ENCODE data around the gene COMMD9. TPM values are rescaled to one million over a fixed set of nuclear protein-coding genes. Genes with fewer than 3 reads are reported as not detected.

The COMMD9 gene
- total and polyA plus RNA-seq, 2 donors (not counting 1 experiment from before 2014, with no cell fraction given), result 41.3 to 47.4 TPM

DNA sequence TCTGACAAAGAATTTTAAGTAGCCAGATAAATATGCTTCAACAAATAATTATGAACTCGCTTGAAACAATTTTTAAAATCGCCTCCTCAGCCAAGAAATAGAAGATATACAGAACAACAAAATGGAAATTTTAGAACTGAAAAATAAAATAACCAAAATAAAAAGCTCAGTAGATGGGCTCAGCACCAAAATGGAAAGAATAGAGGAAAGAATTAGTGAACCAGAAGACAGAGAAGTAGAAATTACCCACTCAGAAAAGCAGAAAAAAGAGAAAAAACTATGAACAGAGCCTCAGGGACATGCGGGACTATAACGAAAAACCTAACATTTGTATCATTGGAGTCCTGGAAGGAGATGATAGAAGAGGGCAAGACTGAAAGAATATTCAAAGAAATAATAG is 7.4 kb downstream of the COMMD9 start:
- intact Hi-C loops (cut with micrococcal nuclease), result no loop called here
- Histone ChIP-seq H4K20me1 (ENCODE audit: control insufficient read depth, insufficient read depth, low read length, poor library complexity, severe bottlenecking) (peaks cover 35% of the 10 kb centered on the region), H3K4me1 (ENCODE audit: control insufficient read depth in 2 of 2, insufficient read depth in 2 of 2, low read length in 2 of 2) (no peaks in the 10 kb centered on the region), H3K27me3 (replicated peaks in 1 of 4; ENCODE audit: control extremely low read depth in 1 of 4, control insufficient read depth in 3 of 4, insufficient read depth in 4 of 4, low read length in 3 of 4) (no peaks in the 10 kb centered on the region), H3K4me2 (replicated peaks; ENCODE audit: low read depth, low read length, poor library complexity, severe bottlenecking) (no peak overlapping the region), H3K9me3 (ENCODE audit: control extremely low read depth in 1 of 3, control insufficient read depth in 2 of 3, insufficient read depth in 1 of 3, low read length in 2 of 3) (peaks cover 0 to 7% (median 6%) of the 10 kb centered on the region in 3 donors), H3K9ac (ENCODE audit: low read length) (no peak overlapping the region), H3K4me3 (ENCODE audit: control extremely low read depth in 1 of 5, extremely low read depth in 1 of 5, insufficient read depth in 1 of 5, low read depth in 2 of 5, low read length in 4 of 5) (no peak overlapping the region), H2AFZ (ENCODE audit: insufficient read depth, low read depth, low read length, poor library complexity, severe bottlenecking) (no peak overlapping the region), H3K27ac (ENCODE audit: low read length in 2 of 2) (no peak overlapping the region), H3K36me3 (replicated peaks in 1 of 2; ENCODE audit: control extremely low read depth in 1 of 2, control insufficient read depth in 1 of 2, extremely low read depth in 1 of 2, insufficient read depth in 2 of 2, low read length in 1 of 2) (peaks cover 4 to 26% of the 10 kb centered on the region in 2 experiments), H3K79me2 (ENCODE audit: control insufficient read depth, insufficient read depth, low read length) (peaks cover 63% of the 10 kb centered on the region)
- Mint-ChIP-seq H3K4me3 (no peak overlapping the region), H3K27ac (no peak overlapping the region), H3K27me3 (no peaks in the 10 kb centered on the region), H3K4me1 (peaks cover 13% of the 10 kb centered on the region), H3K9me3 (ENCODE audit: insufficient read depth) (peaks cover 6% of the 10 kb centered on the region)
- whole genome bisulfite sequencing (ENCODE audit: insufficient coverage), result no CpG with 5 or more reads among the region's 4 CpGs
- POLR2A ChIA-PET, result no interaction called here
- CTCF ChIA-PET, result interaction anchor here (1.4 kb wide), 2 partner anchors 10 to 12 kb away, joined by 3 to 5 read pairs; no protein-coding TSS in a partner anchor
- TF ChIP-seq EZH2 (IDR thresholded peaks at IDR 0.05; ENCODE audit: borderline replicate concordance, insufficient read depth, low read depth, low read length, poor library complexity, severe bottlenecking), result no peak
- TF ChIP-seq, protein P1, sequence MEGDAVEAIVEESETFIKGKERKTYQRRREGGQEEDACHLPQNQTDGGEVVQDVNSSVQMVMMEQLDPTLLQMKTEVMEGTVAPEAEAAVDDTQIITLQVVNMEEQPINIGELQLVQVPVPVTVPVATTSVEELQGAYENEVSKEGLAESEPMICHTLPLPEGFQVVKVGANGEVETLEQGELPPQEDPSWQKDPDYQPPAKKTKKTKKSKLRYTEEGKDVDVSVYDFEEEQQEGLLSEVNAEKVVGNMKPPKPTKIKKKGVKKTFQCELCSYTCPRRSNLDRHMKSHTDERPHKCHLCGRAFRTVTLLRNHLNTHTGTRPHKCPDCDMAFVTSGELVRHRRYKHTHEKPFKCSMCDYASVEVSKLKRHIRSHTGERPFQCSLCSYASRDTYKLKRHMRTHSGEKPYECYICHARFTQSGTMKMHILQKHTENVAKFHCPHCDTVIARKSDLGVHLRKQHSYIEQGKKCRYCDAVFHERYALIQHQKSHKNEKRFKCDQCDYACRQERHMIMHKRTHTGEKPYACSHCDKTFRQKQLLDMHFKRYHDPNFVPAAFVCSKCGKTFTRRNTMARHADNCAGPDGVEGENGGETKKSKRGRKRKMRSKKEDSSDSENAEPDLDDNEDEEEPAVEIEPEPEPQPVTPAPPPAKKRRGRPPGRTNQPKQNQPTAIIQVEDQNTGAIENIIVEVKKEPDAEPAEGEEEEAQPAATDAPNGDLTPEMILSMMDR (IDR thresholded peaks at IDR 0.05), result no peak
- DNase-seq (no peak), ATAC-seq (ENCODE audit: low read depth) (no peak)

- no peak for ATAC-seq (ENCODE audit: low read depth)
- peaks cover 35% of the 10 kb centered on the region for H4K20me1 ChIP-seq (ENCODE audit: control insufficient read depth, insufficient read depth, low read length, poor library complexity, severe bottlenecking)
Observed at GRCh38 chr11:36280531-36280930, 8.7 kb downstream of the COMMD9 start.

More at GRCh38 chr11:36280531-36280930, 8.7 kb downstream of the COMMD9 start:
- ChIA-PET CTCF (interaction anchor here (0.9 to 1.5 kb wide), 2 partner anchors 13 to 213 kb away, joined by 3 to 5 read pairs; no protein-coding TSS in a partner anchor), POLR2A (no interaction called here)
- Histone ChIP-seq H3K4me1 (ENCODE audit: control insufficient read depth in 2 of 2, insufficient read depth in 2 of 2, low read length in 2 of 2) (no peaks in the 10 kb centered on the region), H3K9me3 (ENCODE audit: control extremely low read depth in 1 of 3, control insufficient read depth in 2 of 3, insufficient read depth in 1 of 3, low read length in 2 of 3) (peaks cover 0 to 7% (median 6%) of the 10 kb centered on the region in 3 donors), H3K4me3 (ENCODE audit: control extremely low read depth in 1 of 5, extremely low read depth in 1 of 5, insufficient read depth in 1 of 5, low read depth in 2 of 5, low read length in 4 of 5) (no peak overlapping the region), H2AFZ (ENCODE audit: insufficient read depth, low read depth, low read length, poor library complexity, severe bottlenecking) (no peak overlapping the region), H3K36me3 (replicated peaks in 1 of 2; ENCODE audit: control extremely low read depth in 1 of 2, control insufficient read depth in 1 of 2, extremely low read depth in 1 of 2, insufficient read depth in 2 of 2, low read length in 1 of 2) (peaks cover 4 to 40% of the 10 kb centered on the region in 2 experiments), H3K79me2 (ENCODE audit: control insufficient read depth, insufficient read depth, low read length) (peaks cover 50% of the 10 kb centered on the region), H3K4me2 (replicated peaks; ENCODE audit: low read depth, low read length, poor library complexity, severe bottlenecking) (no peak overlapping the region), H3K9ac (ENCODE audit: low read length) (no peak overlapping the region), H3K27ac (ENCODE audit: low read length in 2 of 2) (no peak overlapping the region), H3K27me3 (replicated peaks in 1 of 4; ENCODE audit: control extremely low read depth in 1 of 4, control insufficient read depth in 3 of 4, insufficient read depth in 4 of 4, low read length in 3 of 4) (no peaks in the 10 kb centered on the region)
- intact Hi-C loops (cut with micrococcal nuclease), result no loop called here
- WGBS (ENCODE audit: insufficient coverage), result no CpG with 5 or more reads among the region's 1 CpG
- H3K27ac Mint-ChIP-seq, result no peak overlapping the region
- TF ChIP-seq EZH2 (IDR thresholded peaks at IDR 0.05; ENCODE audit: borderline replicate concordance, insufficient read depth, low read depth, low read length, poor library complexity, severe bottlenecking), result no peak
- TF ChIP-seq, protein P1 (IDR thresholded peaks at IDR 0.05), result no peak
- peaks cover 6% of the 10 kb centered on the region for H3K9me3 Mint-ChIP-seq (ENCODE audit: insufficient read depth)
- H3K27me3 Mint-ChIP-seq, result no peaks in the 10 kb centered on the region
- no peak overlapping the region for H3K4me3 Mint-ChIP-seq
- no peak for DNase-seq
- peaks cover 7% of the 10 kb centered on the region for H3K4me1 Mint-ChIP-seq
